Bronchial epithelial cell (primary cell): ENCODE results near the gene SYNRG. TPM values are rescaled to one million over a fixed set of nuclear protein-coding genes. Genes with fewer than 3 reads are reported as not detected.
A peak's percentile ranks its signal among the peaks of the same experiment; 100 is the strongest.

Experiments
- DNase-seq: peaks from one replicate; pipeline ENCODE4 v3.0.0-alpha.2; 2010; ENCODE audit warnings: low read depth
- FAIRE-seq: peaks from 2 replicates; lab custom pipeline; 2011; peaks lifted over from hg19 to GRCh38; lab: Jason Lieb, UNC
- H3K27me3 ChIP-seq: 2 replicates; pipeline ENCODE4 v1.5.1; 2011; ENCODE audit warnings: low read length; ENCODE audit not compliant: control insufficient read depth, insufficient read depth
- H3K36me3 ChIP-seq: 2 replicates; pipeline ENCODE4 v1.5.1; 2011; ENCODE audit warnings: low read length; ENCODE audit not compliant: control insufficient read depth, insufficient read depth
- H3K4me3 ChIP-seq: 2 replicates; pipeline ENCODE4 v1.5.1; 2011; ENCODE audit warnings: mild to moderate bottlenecking, low read depth, low read length, control low read depth
- total RNA-seq: library from RNA; depleted of rRNA; stranded (reverse); fragments of >200 nt; gene quantifications from 2 replicates; pipeline ENCODE4 v1.2.1, GENCODE V29; 2014
- TF ChIP-seq, protein P1 (sequence below): IDR thresholded peaks from 2 replicates; pipeline ENCODE4 v1.5.1; 2011; ENCODE audit warnings: mild to moderate bottlenecking, moderate library complexity, low read length, control low read depth, inconsistent platforms; ENCODE audit not compliant: insufficient read depth, severe bottlenecking

Gene SYNRG
- total RNA-seq, 1 donor from 2014 or later, result 4.7 TPM

GRCh38 chr17:37647856-37648255, 38.6 kb upstream of the SYNRG start:
- H3K27me3 ChIP-seq, result no peaks in the 10 kb centered on the region
- TF ChIP-seq, protein P1, sequence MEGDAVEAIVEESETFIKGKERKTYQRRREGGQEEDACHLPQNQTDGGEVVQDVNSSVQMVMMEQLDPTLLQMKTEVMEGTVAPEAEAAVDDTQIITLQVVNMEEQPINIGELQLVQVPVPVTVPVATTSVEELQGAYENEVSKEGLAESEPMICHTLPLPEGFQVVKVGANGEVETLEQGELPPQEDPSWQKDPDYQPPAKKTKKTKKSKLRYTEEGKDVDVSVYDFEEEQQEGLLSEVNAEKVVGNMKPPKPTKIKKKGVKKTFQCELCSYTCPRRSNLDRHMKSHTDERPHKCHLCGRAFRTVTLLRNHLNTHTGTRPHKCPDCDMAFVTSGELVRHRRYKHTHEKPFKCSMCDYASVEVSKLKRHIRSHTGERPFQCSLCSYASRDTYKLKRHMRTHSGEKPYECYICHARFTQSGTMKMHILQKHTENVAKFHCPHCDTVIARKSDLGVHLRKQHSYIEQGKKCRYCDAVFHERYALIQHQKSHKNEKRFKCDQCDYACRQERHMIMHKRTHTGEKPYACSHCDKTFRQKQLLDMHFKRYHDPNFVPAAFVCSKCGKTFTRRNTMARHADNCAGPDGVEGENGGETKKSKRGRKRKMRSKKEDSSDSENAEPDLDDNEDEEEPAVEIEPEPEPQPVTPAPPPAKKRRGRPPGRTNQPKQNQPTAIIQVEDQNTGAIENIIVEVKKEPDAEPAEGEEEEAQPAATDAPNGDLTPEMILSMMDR, result no peak
- no peak for DNase-seq
- H3K36me3 ChIP-seq, result no peaks in the 10 kb centered on the region
- H3K4me3 ChIP-seq, result no peak overlapping the region
- no peak for FAIRE-seq

DNA sequence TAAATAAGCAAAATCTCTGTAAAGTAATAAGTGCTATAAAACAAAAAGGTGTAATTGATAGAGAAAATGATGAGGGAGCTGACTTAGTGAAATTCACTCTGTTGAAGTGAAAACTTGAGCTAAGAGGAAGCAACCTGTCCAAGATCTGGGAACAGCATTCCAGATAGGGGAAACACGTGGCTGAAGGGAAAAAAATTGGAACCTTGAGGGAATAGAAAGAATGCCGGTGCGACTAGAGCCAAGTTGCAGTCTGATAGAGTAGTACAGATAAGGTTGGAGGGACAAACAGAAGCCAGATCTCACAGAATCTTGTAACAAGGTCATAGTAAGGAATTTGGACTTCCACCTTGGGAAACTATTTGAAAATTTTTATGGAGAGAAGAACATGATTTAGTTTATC, 34.7 kb upstream of the SYNRG start:
- Histone ChIP-seq H3K36me3 (peaks cover 2% of the 10 kb centered on the region), H3K27me3 (no peaks in the 10 kb centered on the region), H3K4me3 (no peak overlapping the region)
- FAIRE-seq, result no peak
- DNase-seq, result no peak
- TF ChIP-seq, protein P1, result no peak

- FAIRE-seq (no peak), DNase-seq (peak; percentile 87)
- TF ChIP-seq, protein P1, result no peak
Observed at GRCh38 chr17:37643118-37643766, 34.0 kb upstream of the SYNRG start, which contains the start of gene DDX52. TSS of gene DDX52 (minus strand) at chr17:37643446. CDS start at chr17:37643420, 26 bp downstream.

DNA sequence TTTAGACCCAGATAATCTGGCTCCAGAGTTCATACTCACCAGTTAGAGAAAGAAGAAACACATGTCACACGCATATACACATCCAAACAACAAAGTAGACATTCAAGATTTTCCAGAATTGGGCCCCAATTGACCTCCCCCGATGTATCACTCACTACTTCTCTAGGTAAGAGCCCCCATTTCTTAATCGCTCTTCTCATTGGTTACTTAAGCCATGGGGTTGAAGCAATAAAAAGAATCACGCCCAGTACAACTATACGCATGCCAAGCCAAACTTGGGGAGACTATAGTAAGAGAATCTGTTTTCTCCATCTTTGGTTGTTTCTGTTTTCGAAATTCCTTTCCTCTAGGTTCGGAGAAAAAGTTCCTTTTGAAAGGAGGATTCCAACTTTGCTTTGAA, 33.5 kb upstream of the SYNRG start:
- TF ChIP-seq, protein P1, result no peak
- DNase-seq, result peak; percentile 65
- Histone ChIP-seq H3K4me3 (peak overlapping the region; percentile 71), H3K36me3 (peaks cover 2% of the 10 kb centered on the region), H3K27me3 (no peaks in the 10 kb centered on the region)
- no peak for FAIRE-seq

More at GRCh38 chr17:37643118-37643766, 34.0 kb upstream of the SYNRG start, which contains the start of gene DDX52:
- H3K36me3 ChIP-seq, result peaks cover 2% of the 10 kb centered on the region
- peak within 1 kb of the TSS; percentile 71 for H3K4me3 ChIP-seq
- no peaks in the 10 kb centered on the region for H3K27me3 ChIP-seq

- no peak for FAIRE-seq
- Histone ChIP-seq H3K27me3 (no peaks in the 10 kb centered on the region), H3K36me3 (peaks cover 2% of the 10 kb centered on the region), H3K4me3 (no peak overlapping the region)
- TF ChIP-seq, protein P1, result no peak
- DNase-seq, result no peak
Observed at GRCh38 chr17:37640015-37640414, 30.8 kb upstream of the SYNRG start.
